Heart left ventricle (tissue), 13 donors: ENCODE results near the gene GPR149.

ENCODE experiments used
- CTCF ChIP-seq, 12 donors: fragments of 200-600 bp; sonication (generic) in 4 of 12; IDR thresholded peaks; one replicate each; pipeline versions ENCODE4 v1.5.0 to v1.8.0; 2018 to 2022; ENCODE audit warnings: antibody characterized with exemption in 12 of 12, mild to moderate bottlenecking in 5 of 12
- POLR2A ChIP-seq, 2 donors: fragments of 450-650 bp; IDR thresholded peaks; one replicate each; pipeline ENCODE4 v1.6.1; 2017; ENCODE audit warnings: antibody characterized with exemption in 2 of 2, mild to moderate bottlenecking in 2 of 2, moderate library complexity in 2 of 2
- donor health status: ischemic (EF 13 %, LVEDD 7.1; RV severe dilation, severe dysfunction).
- donor health status: DM: no; HTN: yes; CAD: no.
- donor health status: DM: no; HTN: no; CAD: no.
- donor health status: ischemic (EF 25% LVEDD 6.9; RV normal size, moderate dysfunction).
- donor health status: ischemic (EF 25% LVEDD 5.7; RV mildly dilated, moderate dysfunction).
- donor health status: ischemic (EF 35%, LVEDD 5.7; RV mildly dilated, moderate dysfunction).
- donor health status: nonischemic (EF 11% LVEDD 7.7; RV severe dilation, severe dysfunction).
- donor health status: DM: yes; HTN: yes; CAD: no.
- donor health status: PGD.
- donor health status: ischemic (EF 29% LVEDD 5.4; RV normal size, mild dysfunction).
- donor health status: nonischemic (EF 23%, LVEDD 6.1; RV moderate dilation, normal function).

DNA sequence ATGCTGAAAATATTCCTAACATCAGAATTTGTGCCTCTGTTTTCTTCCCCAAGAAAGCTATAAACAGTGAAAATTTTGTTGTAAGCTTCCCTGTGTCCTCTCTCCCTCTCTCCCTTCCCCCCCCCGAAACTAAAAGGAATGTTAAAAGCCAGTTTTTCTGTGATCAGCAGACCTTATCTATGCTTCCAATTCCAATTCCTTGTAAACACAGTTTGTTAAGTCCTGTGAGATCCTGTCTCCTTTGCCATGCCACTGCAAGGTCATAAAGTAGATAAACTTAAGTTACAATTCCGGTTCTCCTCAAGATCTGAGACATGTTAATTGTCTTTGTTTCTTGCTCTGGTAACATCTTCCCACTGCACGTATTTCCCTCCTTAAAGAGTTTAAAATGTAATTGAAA lies 62.8 kb downstream of the GPR149 start:
- no peak for TF ChIP-seq CTCF (IDR thresholded peaks at IDR 0.05)
- TF ChIP-seq POLR2A (IDR thresholded peaks at IDR 0.05), result no peak
